ENCODE measurements around the gene CALML6. TPM values are rescaled to one million over a fixed set of nuclear protein-coding genes. Genes with fewer than 3 reads are reported as not detected.

The CALML6 gene
- total RNA-seq, 1 experiment from 2014 or later, result not detected

DNA sequence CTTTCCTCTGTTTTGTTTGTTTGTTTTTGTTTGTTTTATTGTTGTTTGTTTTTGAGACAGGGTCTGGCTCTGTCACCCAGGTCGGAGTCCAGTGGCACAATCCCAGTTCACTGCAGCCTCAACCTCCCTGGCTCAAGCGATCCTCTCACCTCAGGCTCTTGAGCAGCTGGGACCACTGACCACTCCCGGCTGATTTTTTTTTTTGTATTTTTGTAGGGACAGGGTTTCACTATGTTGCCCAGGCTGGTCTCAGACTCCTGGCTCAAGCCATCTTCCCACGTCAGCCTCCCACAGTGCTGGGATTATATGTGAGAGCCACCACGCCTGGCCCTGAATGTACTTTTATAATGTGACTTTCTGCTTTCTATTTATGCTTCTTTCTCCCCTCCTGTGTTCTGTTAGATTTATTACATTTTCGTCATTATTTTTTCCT is 5.0 kb upstream of the CALML6 start:
- DNase-seq (ENCODE audit: low read depth), result no peak

DNA sequence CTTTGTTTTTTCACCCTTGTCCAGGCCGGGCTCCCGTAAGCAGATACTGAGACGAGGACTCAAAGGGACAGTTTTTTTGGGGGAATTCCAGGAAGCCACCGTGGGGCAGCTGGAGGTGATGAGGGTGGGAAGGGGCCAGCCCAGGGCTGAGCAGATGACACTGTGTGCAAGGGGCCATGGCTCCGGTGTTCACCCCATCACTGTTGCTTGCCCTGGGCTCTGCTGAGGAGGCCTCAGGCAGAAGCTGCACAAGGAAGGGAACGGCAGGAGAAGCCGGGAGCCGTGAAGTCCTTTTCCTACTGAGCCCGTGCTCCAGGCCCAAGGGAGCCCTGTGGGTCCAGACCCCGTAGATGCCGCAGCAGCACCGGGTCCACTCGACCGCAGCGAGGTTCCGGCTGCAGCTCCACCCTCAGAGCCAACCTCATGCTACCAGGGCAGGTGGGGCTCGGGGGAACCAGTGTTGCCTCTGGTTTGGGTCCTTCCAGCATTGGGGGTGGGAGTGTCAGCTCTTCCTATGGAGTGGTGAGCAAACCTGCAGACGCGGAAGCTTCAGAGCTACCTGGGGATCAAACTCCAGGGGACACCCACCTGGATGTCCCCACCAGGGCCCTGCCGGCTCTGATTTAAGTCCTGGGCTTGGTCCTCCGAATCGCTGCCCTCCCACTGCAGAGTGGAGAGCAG is 4.3 kb upstream of the CALML6 start:
- DNase-seq (ENCODE audit: low read depth), result no peak

DNA sequence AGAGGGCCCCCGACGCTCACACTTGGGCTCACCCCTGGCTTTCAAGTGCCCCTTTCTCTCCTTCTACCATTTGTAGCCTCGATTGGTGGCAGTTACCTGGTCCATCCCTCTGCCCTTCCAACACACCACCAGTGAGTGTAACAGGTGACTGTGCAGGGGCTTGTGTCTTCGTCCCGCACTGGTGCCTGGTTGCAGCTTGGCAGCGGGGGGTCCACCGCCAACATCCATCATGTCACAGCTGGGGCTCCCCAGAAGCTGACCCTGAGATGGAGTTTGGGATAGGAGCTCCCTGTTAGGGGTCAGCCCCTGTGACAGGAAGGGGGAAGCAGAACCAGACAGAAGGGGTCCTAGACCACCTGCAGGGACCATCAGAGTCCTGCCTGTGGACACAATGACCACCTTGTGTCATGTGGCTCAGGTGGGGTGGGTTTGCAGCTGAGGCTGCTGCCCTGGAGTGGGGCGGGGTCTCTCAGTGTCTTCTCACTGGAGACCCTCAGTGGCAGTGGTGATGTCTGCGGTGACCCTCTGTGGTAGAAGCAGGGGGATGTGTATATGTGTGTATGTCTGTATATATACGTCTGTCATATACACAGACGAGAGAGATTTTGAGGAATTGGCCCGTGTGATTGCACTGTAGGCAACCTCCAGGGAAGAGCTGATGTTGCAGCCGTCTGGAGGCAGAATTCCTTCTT is 3.6 kb upstream of the CALML6 start:
- DNase-seq (ENCODE audit: low read depth), result no peak

DNA sequence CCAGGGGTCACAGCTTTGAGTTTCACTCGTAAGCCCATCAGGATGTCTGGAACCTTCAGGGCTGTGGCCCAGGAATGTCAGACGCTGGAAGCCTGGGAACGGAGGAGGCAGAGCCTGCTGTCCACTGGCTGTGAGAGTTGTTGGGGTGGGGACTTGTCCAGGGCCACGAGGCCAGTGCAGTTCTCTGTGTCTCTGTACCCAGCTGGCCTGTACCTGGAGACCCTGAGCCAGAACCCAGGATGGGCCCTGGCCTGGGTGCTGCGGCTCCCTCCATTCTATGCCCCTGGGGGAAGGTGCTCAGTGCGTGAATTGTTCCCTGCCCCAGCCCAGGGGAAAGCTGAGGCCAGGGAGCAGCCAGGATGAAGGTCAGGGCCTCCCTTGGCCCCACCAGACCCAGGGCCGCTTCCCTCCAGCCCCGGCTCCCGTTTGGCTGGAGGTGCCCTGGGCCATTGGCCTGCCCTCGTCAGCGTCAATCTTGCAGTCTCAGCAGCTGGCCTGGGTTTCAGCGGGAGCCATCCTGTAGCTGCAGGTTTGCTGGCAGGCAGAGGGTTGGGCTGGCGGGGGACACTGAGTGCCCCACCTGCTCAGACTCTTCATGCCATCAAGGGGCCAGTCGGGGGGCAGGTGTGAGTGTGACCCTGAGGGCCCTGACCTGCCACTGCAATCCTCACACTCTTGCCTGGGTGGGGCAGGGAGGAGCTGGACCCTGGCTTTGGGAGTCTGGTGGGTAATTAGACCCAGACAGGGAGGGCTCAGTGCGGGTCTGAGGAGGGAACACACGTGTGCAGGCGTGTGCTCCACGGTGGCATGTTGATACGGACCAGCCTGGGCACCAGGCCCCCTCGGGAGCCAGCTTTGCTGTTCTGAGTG is 724 bp upstream of the CALML6 start:
- no peak for DNase-seq (ENCODE audit: low read depth)

DNA sequence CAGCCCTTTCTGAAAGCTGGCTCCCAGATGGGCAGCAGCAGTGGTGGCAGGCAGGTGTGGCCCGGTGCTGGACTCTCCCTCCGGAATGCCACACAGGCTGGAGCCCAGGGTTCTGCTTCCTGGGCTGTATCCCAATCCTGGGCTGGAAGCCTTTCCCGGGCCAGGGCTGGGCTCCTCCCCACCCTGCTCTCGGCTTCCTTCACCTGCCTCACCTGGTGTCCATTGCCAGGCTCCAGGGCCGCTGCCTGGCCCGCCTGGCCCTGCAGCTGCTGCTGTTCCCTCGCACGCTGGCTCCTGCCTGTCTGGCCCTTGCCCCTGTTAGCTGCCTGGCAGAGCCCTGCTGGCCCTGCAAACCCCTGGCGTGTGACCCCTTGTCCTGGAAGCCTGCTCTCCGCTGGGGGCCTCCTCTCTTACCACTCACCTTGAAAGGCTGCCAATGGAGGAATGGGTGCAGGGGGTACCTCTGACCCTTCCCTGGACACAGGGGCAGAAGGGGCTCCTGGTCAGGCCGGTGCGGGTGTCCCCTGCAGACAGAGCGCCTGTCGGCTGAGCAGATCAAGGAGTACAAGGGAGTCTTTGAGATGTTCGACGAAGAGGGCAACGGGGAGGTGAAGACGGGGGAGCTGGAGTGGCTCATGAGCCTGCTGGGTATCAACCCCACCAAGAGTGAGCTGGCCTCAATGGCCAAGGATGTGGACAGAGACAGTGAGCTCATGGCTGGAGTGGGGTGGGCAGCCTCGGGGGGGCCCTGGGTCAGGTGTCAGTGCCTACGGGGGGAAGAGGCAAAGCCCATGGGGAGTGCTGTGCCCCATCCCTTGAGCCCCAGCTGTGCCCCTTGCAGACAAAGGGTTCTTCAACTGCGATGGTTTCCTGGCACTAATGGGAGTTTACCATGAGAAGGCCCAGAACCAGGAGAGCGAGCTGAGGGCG is 1.1 kb downstream of the CALML6 start:
- no peak for DNase-seq (ENCODE audit: low read depth)

DNA sequence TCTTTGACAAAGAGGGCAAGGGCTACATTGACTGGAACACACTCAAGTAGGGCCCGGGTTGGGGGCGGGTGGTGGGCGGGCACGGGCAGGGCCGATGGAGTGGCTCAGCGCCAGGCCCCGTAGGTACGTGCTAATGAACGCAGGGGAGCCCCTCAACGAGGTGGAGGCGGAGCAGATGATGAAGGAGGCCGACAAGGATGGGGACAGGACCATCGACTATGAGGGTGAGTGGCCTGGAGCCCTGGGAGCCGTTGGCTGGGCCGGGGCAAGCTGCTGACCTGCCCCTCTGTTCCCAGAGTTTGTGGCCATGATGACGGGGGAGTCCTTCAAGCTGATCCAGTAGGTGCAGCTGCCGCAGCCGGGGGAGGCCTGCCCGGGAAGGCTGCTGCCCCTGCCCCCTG is 1.8 kb downstream of the CALML6 start:
- no peak for DNase-seq (ENCODE audit: low read depth)

DNA sequence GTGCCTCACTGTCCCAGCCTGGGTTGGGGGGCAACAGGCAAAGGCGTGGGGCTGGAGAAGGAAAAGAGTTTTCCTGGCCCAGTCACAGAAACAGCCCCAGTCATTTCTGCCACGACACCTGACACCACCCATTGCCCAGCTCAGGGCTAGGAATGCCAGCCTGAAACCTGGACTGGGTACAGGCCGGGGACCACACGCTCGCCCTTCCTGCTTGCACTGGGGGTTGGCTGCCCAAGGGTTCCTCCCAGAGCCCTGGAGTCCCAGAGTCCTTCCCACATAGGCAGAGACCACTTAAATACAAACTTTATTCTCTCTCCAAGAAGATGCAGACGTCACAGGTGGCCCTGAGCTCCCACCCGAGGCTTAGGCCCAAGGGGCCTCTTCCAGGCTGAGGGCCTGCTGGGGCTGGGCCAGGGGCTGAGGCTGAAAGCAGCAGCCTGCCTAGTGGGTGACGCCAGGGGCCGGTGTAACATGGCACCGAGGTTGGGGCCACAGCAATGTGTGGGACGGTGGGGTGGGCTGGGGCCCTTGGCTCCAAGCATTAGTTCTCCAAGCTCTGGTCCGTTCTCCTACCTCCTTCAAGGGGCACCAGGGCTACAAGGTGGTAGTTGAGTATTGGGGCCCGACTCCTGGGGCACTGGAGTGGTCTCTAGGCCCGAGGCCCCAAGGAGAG is 2.4 kb downstream of the CALML6 start:
- DNase-seq (ENCODE audit: low read depth), result no peak

DNA sequence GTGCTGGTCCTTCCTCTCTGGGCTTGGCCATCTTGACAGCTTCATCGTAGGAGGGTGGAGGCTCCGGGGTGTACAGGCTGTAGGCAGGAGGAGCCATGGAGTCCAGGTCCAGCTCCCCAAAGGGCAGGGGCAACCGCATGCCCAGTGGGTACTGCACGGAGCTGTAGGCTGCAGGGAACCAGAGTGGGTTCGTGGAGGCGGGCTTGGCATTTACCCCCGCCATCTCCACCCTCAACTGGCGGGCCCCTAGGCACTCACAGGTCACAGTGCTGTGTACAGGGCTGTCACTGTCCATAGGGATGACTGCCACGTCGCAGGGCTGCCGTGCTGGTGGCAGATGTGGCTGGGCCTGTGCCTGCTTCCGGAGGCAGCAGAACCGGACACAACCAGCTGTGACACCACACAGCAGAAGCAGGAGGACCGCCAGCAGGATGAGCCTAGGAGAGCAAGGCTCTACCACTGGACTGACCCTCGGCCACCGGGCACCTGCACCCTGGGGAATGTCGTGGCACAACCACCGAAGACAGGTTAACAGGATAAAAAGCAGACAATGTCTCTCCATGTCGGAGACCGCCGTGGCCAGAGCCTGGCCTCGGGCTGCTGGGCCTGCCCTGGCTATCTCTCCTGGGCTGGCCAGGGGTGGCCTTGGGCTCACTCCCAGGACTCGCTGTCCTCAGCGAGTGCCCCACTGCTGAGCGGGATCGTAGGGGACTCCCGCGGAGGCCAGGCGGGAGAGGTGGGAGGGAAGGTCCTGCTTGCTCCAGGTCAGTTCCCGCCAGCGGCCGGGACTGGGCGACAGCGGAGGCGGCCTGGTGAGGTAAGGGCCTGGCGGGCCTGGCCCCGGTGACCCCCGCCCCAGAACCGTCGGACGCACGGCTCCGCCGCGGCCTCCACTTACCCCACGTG is 3.2 kb downstream of the CALML6 start:
- no peak for DNase-seq (ENCODE audit: low read depth)

DNA sequence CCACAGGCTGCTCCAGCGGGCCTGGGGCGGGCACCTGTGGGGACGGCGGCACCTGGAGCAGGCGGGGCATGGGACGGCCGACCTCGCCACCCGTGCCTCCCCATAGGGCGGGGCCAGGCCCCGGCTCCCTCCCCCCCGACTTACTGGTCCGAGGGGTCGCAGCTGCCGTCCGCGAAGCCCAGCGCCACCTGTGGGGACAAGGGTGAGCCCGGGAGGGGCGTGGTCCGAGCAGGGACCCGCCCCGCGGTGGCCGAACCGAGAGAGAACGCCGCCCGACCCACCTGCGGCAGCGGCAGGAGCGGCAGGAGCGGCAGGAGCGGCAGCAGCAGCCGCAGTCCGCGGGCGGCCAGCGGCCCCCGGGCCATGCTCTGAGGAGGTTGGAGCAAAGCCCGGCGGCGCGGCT is 3.8 kb downstream of the CALML6 start, which contains the start of gene TMEM52:
TSS of gene TMEM52 (minus strand) at position 379 of the 403 bp plus-strand sequence. CDS start at position 365, 14 bp downstream.
- no peak for DNase-seq (ENCODE audit: low read depth)

DNA sequence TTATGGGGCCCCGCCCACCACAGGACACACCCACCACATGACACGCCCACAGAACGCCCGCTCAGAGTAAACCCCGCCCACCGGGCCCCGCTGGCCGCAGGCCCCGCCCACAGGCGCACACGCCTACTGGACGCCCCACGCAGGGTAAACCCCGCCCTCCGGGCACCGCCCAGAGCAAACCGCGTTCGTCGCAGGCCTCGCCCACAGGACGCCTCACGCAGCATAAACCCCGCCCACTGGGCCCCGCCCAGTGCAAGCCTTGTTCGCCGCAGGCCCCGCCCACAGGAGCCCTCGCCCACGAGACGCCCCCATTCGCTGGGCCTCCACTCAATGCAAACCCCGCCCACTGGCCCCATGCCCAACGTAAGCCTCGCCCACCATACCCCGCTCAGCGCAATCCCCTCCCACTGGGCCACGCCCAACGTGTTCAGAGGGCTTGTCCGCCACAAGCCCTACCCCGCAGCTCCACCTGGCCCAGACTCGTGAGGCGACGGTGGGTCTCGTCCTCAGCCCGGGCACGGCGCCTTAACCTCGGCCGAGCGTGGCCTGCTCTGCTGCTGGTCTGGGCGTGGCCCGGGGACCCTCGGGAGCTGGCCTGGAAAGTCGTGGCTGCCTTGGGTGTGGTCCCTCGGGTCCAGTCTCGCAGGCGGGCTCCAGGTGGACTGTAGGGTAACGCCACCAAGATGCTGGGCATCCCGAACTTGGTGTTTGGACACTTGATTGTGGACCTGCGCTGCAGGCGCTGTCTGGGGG is 4.4 kb downstream of the CALML6 start:
- DNase-seq (ENCODE audit: low read depth), result peak; percentile 84

DNA sequence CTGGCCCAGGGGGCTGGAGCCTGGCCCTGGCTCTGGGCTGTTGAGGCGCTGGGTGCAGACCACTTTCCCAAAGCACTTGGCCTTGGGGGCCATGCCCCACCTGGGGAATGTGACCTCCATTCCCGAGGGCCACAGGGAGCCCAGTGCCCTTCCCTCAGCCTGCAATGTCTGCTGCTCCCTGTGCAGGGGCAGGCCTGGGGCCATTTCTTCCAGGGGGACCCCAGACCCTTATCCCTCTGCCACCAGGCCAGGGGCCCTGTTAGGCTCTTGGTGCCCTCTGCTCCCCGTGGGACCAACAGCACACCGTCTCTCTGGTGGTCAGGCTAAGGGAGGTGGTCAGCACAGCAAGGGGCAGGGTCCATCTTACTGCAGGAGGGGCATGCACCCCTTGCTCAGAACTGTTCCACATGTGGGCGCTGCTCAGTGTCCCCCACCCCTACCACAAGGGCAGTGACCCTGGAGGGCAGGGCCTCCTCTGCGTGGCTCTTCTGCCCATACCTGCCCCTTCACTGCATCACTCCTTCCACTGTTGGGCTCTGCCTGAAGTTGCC is 5.1 kb downstream of the CALML6 start:
- DNase-seq (ENCODE audit: low read depth), result no peak

DNA sequence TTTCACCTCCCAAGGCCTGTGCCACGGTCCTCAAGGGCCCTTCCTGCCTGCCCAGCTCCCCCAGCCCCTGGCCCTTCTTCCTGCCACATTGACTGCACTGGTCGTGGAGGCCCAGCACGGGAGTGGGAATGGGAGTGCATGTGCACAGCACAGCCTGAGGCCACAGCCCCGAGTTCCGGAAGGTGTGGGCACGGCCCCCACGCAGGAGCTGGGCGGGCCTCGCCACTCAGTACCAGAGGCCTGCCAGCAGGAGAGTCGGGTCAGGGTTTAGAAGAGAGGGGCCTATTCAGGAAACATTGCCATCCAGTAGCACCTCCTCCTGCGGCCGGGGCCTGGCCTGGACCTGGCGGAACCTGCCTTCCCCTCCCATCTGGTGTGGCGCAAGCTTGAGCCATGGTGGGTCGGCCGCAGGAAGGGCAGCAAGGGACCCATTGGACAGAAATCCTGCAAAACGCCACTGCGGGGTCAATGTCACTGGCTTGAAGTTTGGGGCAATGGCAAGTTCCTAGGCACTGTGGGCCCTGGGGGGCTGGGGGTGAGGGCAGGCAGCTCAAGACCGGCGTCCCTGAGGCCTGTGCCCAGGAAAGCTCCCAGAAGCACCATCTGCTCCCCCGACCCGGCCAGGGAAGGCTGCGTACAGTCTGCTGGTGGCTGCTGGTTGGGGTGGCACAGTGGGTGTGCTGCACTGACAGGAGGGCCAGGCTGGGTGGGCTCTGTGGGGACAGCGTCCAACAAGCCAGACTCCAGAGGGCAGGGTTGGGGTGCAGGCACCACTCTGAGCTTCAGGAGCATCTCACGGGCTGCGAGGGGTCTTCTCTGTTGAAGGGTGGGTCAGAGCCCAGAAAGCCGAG is 5.8 kb downstream of the CALML6 start:
- DNase-seq (ENCODE audit: low read depth), result no peak

DNA sequence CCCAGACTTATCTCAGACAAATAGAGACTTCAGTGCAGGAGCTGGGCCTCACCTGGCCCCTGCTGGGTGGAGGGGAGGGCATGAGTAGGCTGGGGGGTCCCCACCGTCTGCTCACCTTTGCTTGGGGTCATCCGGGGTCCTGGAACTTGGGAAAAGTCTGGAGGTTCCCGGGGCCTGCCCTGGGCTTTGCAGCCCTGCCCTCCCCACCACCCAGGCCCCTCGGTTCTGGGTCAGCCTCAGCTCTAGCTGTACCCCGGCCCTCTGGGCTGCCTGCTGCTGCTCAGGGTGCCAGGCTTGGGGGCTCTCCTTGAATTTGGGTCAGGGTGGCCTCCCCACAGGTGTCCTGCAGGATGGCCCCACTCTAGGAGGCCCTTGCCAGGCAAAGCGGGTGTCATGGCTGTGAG is 6.4 kb downstream of the CALML6 start:
- DNase-seq (ENCODE audit: low read depth), result no peak

DNA sequence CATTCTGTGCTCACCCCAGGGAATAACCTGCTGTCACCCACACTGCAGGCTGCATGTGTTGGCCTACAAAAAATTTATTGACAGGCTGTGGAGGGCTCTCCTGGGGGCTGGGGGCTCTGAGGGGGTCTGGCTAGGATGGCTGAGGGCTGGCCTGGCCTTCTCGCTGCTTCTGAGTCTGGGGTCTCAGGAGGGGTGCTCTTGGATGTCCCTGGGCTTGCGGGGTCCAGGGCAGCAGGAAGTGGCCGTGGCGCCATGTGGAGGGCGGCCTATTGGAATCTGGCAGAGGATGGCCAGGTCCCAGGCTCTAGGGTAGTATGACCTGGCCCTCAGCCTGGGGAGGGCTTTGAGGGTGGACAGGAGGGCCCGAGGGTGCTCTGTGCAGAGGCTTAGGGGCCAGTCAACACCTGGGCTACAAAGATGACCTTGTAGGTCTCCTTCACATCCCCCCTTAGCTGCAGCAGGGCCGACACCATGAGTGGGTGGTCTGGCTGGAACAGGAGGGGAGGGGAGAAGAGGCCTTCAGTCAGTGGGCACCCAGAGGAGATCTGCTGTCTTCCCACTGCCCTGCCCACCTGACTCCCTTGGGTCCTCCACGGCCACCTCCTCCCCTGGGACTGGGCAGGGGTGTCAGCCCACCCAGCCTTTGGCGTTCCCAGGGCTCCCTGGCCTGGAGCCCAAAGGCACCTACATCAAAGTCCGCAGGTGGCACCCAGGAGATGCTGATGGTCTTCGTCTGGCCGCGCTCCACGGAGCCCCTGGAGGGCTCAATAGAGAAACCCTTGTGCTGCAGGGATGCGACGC is 7.0 kb downstream of the CALML6 start:
- no peak for DNase-seq (ENCODE audit: low read depth)

DNA sequence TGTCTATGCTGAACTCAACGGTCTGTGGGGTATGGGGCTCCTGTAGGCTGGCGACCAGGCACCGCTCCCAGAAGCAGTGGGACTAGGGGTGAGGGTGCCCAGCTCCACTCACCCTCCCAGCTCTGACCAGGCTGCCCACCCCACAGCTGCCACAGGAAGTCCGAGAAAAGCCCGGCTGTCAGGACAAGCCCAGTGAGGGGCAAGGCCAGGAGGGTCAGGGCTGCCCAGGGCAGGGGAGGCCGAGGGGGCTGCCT is 7.6 kb downstream of the CALML6 start:
- DNase-seq (ENCODE audit: low read depth), result no peak

DNA sequence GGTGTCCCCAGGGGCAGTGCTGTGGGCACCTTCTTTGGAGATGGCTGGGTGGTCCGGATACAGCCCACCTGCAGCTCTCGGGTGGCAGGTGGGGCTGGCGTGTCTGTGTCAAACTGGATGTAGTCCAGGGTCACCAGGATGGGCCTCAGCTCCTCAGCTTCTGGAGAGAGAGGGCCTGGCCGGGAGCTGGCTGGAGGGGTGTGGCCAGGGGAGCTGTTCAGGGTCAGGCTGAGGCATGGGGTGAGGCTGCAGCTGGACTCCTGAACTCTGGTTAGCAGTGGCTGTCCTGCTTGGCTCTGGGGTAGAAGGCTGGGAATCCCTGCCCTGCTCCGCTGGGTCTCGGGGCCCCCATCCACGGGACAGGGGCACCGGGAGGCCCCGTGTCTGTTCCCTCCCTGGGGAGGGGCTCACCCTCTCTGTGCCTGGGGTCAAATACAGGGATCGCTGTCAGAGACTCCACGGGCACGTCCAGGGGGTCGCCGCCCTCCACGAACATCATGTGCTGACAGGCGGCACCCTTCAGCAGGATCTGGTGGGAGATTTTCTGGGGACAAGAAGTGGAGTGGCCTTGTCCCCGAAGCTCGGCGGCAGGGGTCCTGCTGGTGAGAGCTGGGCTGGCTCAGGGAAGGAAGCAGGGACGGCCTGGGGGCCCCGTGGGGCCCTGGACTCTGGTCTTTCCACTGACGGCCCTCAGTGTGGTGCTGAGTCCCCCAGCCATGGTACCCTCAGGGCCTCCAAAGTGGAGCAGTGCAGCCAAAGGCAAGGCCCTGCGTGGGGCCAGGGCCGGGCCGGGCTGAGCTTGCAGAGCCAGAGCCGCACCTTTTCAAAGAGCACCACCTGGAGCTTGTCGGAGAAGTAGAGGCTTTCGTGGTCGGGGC is 8.1 kb downstream of the CALML6 start:
- no peak for DNase-seq (ENCODE audit: low read depth)

Measured in HT1080 (cell line).